ENCODE measurements around the gene USP34. TPM values are rescaled to one million over a fixed set of nuclear protein-coding genes. Genes with fewer than 3 reads are reported as not detected.
"Not testable (repeated sequence)": the region's sequence is repeated elsewhere in the genome, so short reads cannot be mapped to it uniquely, and the experiment has no call there.

The USP34 gene
- total and polyA plus RNA-seq, 7 experiments from 2014 or later, result 15.3 to 186 (median 164) TPM

DNA sequence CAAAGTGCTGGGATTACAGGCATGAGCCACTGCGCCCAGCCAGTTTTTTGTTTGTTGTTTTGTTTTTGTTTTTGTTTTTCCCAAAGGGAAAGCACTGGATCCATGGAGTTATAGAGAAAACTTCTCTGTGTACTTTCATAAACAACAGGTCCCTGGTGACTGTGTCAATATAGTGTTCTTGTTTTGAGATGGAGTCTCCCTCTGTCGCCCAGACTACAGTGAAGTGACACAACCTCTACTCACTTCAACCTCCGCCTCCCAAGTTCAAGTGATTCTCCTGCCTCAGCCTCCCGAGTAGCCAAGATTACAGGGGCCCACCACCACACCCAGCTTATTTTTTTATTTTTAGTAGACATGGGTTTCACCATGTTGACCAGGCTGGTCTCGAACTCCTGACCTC, 16.5 kb downstream of the USP34 start:
- no peak overlapping the region for H3K4me3 ChIP-seq (ENCODE audit: low read length)
- Mint-ChIP-seq H3K9me3 (peaks cover 0 to 6% (median 0%) of the 10 kb centered on the region in 11 donors), H3K27ac (peak overlapping the region in 4 of 9 donors; percentile 21 to 69 (median 40)), H3K4me1 (peaks cover 39 to 80% (median 70%) of the 10 kb centered on the region in 7 donors), H3K27me3 (no peaks in the 10 kb centered on the region), H3K4me3 (peak overlapping the region in 5 of 10 donors; percentile 18 to 68 (median 45)), H3K36me3 (peaks cover 0 to 29% (median 24%) of the 10 kb centered on the region in 5 donors)
- no peaks in the 10 kb centered on the region for H3K36me3 ChIP-seq (ENCODE audit: control insufficient read depth in 2 of 3, insufficient read depth in 3 of 3, low read length in 3 of 3)
- no peaks in the 10 kb centered on the region for H3K27me3 ChIP-seq (ENCODE audit: control insufficient read depth in 2 of 2, insufficient read depth in 2 of 2, low read length in 2 of 2)
- ATAC-seq (no peak), DNase-seq (no peak)
- H3K9me3 ChIP-seq (ENCODE audit: control insufficient read depth in 2 of 3, low read length in 3 of 3), result no peaks in the 10 kb centered on the region
- intact Hi-C loops (cut with micrococcal nuclease), result no loop called here
- peaks cover 23 to 34% of the 10 kb centered on the region in 2 donors for H3K4me1 ChIP-seq (ENCODE audit: control insufficient read depth in 2 of 2, insufficient read depth in 2 of 2, low read length in 2 of 2)
- POLR2A ChIA-PET, result no interaction called here
- CTCF ChIA-PET, result interaction anchor here (1.2 to 1.4 kb wide), 2 partner anchors 16 to 28 kb away, joined by 3 to 4 read pairs; no protein-coding TSS in a partner anchor
- no peak overlapping the region for H3K27ac ChIP-seq (ENCODE audit: low read depth, low read length)

DNA sequence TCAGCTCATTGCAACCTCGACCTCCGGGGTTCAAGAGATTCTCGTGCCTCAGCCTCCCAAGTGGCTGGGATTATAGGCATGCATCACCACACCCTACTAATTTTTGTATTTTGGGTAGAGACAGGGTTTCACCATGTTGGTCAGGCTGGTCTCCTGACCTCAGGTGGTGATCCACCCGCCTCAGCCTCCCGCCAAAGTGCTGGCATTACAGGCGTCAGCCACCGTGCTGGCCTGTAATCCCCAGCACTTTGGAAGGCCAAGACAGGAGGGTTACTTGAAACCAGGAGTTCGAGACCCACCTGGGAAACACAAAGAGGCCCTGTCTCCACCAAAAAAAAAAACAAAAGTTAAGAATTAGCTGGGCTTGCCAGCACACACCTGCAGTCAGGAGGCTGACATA, 18.5 kb downstream of the USP34 start:
- Mint-ChIP-seq H3K27me3 (no peaks in the 10 kb centered on the region), H3K36me3 (peaks cover 0 to 30% (median 26%) of the 10 kb centered on the region in 5 donors), H3K9me3 (peaks cover 0 to 7% (median 0%) of the 10 kb centered on the region in 11 donors), H3K27ac (peak overlapping the region in 1 of 9 donors; percentile 31), H3K4me3 (no peak overlapping the region), H3K4me1 (peaks cover 29 to 77% (median 65%) of the 10 kb centered on the region in 7 donors)
- Histone ChIP-seq H3K36me3 (ENCODE audit: control insufficient read depth in 2 of 3, insufficient read depth in 3 of 3, low read length in 3 of 3) (peaks cover 0 to 3% (median 0%) of the 10 kb centered on the region in 3 experiments), H3K9me3 (ENCODE audit: control insufficient read depth in 2 of 3, low read length in 3 of 3) (no peaks in the 10 kb centered on the region), H3K4me3 (ENCODE audit: low read length) (no peak overlapping the region), H3K27me3 (ENCODE audit: control insufficient read depth in 2 of 2, insufficient read depth in 2 of 2, low read length in 2 of 2) (no peaks in the 10 kb centered on the region), H3K27ac (ENCODE audit: low read depth, low read length) (no peak overlapping the region), H3K4me1 (ENCODE audit: control insufficient read depth in 2 of 2, insufficient read depth in 2 of 2, low read length in 2 of 2) (peaks cover 15 to 18% of the 10 kb centered on the region in 2 donors)
- ATAC-seq, result no peak
- POLR2A ChIA-PET, result no interaction called here
- DNase-seq, result no peak
- intact Hi-C loops (cut with micrococcal nuclease), result no loop called here
- CTCF ChIA-PET, result no interaction called here

- peak overlapping the region in 1 of 10 donors; percentile 50 for H3K4me3 Mint-ChIP-seq
These were observed 19.7 kb downstream of the USP34 start for GRCh38 chr2:61451178-61451577.

GRCh38 chr2:61450144-61450543, 20.7 kb downstream of the USP34 start:
- Mint-ChIP-seq H3K4me1 (peaks cover 14 to 70% (median 55%) of the 10 kb centered on the region in 7 donors), H3K27me3 (no peaks in the 10 kb centered on the region), H3K9me3 (peaks cover 0 to 7% (median 0%) of the 10 kb centered on the region in 11 donors), H3K4me3 (peak overlapping the region in 2 of 10 donors; percentile 7 to 39), H3K36me3 (peaks cover 0 to 26% (median 19%) of the 10 kb centered on the region in 5 donors), H3K27ac (peak overlapping the region in 1 of 9 donors; percentile 4)
- intact Hi-C loops (cut with micrococcal nuclease), result no loop called here
- ChIA-PET POLR2A (interaction anchor here (0.7 kb wide), 1 partner anchor 83 kb away, joined by 3 read pairs; no protein-coding TSS in a partner anchor), CTCF (interaction anchor here (0.5 kb wide), 1 partner anchor 208 kb away, joined by 3 read pairs; no protein-coding TSS in a partner anchor)
- DNase-seq (no peak), ATAC-seq (peak; percentile 60)
- Histone ChIP-seq H3K27ac (ENCODE audit: low read depth, low read length) (no peak overlapping the region), H3K9me3 (ENCODE audit: control insufficient read depth in 2 of 3, low read length in 3 of 3) (no peaks in the 10 kb centered on the region), H3K4me1 (ENCODE audit: control insufficient read depth in 2 of 2, insufficient read depth in 2 of 2, low read length in 2 of 2) (peaks cover 0 to 9% of the 10 kb centered on the region in 2 donors), H3K36me3 (ENCODE audit: control insufficient read depth in 2 of 3, insufficient read depth in 3 of 3, low read length in 3 of 3) (peaks cover 0 to 3% (median 0%) of the 10 kb centered on the region in 3 experiments), H3K27me3 (ENCODE audit: control insufficient read depth in 2 of 2, insufficient read depth in 2 of 2, low read length in 2 of 2) (no peaks in the 10 kb centered on the region), H3K4me3 (ENCODE audit: low read length) (no peak overlapping the region)

More at GRCh38 chr2:61451178-61451577, 19.7 kb downstream of the USP34 start:
- ChIA-PET POLR2A (no interaction called here), CTCF (no interaction called here)
- peaks cover 0 to 3% (median 0%) of the 10 kb centered on the region in 3 experiments for H3K36me3 ChIP-seq (ENCODE audit: control insufficient read depth in 2 of 3, insufficient read depth in 3 of 3, low read length in 3 of 3)
- Mint-ChIP-seq H3K4me1 (peaks cover 22 to 77% (median 63%) of the 10 kb centered on the region in 7 donors), H3K27ac (peak overlapping the region in 1 of 9 donors; percentile 56), H3K27me3 (no peaks in the 10 kb centered on the region), H3K9me3 (peaks cover 0 to 7% (median 0%) of the 10 kb centered on the region in 11 donors), H3K36me3 (peaks cover 0 to 30% (median 26%) of the 10 kb centered on the region in 5 donors)
- DNase-seq, result no peak
- ATAC-seq, result no peak
- peaks cover 8 to 9% of the 10 kb centered on the region in 2 donors for H3K4me1 ChIP-seq (ENCODE audit: control insufficient read depth in 2 of 2, insufficient read depth in 2 of 2, low read length in 2 of 2)
- H3K27me3 ChIP-seq (ENCODE audit: control insufficient read depth in 2 of 2, insufficient read depth in 2 of 2, low read length in 2 of 2), result no peaks in the 10 kb centered on the region
- no peaks in the 10 kb centered on the region for H3K9me3 ChIP-seq (ENCODE audit: control insufficient read depth in 2 of 3, low read length in 3 of 3)
- H3K4me3 ChIP-seq (ENCODE audit: low read length), result no peak overlapping the region
- H3K27ac ChIP-seq (ENCODE audit: low read depth, low read length), result no peak overlapping the region
- intact Hi-C loops (cut with micrococcal nuclease), result no loop called here

- no peak overlapping the region for H3K27ac Mint-ChIP-seq
- H3K4me1 Mint-ChIP-seq, result peaks cover 21 to 74% (median 60%) of the 10 kb centered on the region in 7 donors
- POLR2A ChIA-PET, result interaction anchor here (0.9 kb wide), 1 partner anchor 87 kb away, joined by 3 read pairs; no protein-coding TSS in a partner anchor
- H3K27ac ChIP-seq (ENCODE audit: low read depth, low read length), result no peak overlapping the region
- DNase-seq (no peak), ATAC-seq (no peak)
- H3K36me3 ChIP-seq (ENCODE audit: control insufficient read depth in 2 of 3, insufficient read depth in 3 of 3, low read length in 3 of 3), result peaks cover 0 to 3% (median 0%) of the 10 kb centered on the region in 3 experiments
- H3K4me1 ChIP-seq (ENCODE audit: control insufficient read depth in 2 of 2, insufficient read depth in 2 of 2, low read length in 2 of 2), result peaks cover 5 to 15% of the 10 kb centered on the region in 2 donors
- H3K36me3 Mint-ChIP-seq, result peaks cover 0 to 44% (median 34%) of the 10 kb centered on the region in 5 donors
- no peaks in the 10 kb centered on the region for H3K9me3 ChIP-seq (ENCODE audit: control insufficient read depth in 2 of 3, low read length in 3 of 3)
- peaks cover 0 to 7% (median 0%) of the 10 kb centered on the region in 11 donors for H3K9me3 Mint-ChIP-seq
- H3K4me3 Mint-ChIP-seq, result peak overlapping the region in 1 of 10 donors; percentile 12
- H3K27me3 ChIP-seq (ENCODE audit: control insufficient read depth in 2 of 2, insufficient read depth in 2 of 2, low read length in 2 of 2), result no peaks in the 10 kb centered on the region
- H3K27me3 Mint-ChIP-seq, result no peaks in the 10 kb centered on the region
- H3K4me3 ChIP-seq (ENCODE audit: low read length), result no peak overlapping the region
- CTCF ChIA-PET, result interaction anchor here (0.8 kb wide), 1 partner anchor 21 kb away, joined by 3 read pairs; no protein-coding TSS in a partner anchor
- intact Hi-C loops (cut with micrococcal nuclease), result loop anchor here in 1 of 2 donors (2.0 kb wide), 1 partner anchor 15 kb away; no protein-coding TSS in a partner anchor
These were observed 22.7 kb downstream of the USP34 start for GRCh38 chr2:61448229-61448628.

DNA sequence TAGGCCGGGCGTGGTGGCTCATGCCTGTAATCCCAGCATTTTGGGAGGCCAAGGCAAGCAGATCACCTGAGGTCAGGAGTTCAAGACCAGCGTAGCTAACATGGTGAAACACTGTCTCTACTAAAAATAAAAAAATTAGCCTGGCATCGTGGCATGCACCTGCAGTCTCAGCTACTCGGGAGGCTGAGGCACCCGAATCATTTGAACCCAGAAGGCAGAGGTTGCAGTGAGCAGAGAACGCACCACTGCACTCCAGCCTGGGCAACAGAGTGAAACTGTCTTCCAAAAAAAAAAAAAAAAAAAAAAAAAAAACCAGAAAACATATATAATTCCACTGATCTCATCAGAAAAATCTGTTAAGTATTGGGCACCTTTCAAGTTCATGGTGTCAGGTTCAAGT, 23.9 kb downstream of the USP34 start:
- intact Hi-C loops (cut with micrococcal nuclease); CTCF ChIA-PET: not testable (repeated sequence)
- H3K36me3 Mint-ChIP-seq, result peaks cover 0 to 51% (median 35%) of the 10 kb centered on the region in 5 donors

More for the DNA sequence above, 23.9 kb downstream of the USP34 start:
- H3K9me3 Mint-ChIP-seq; DNase-seq; H3K27me3 Mint-ChIP-seq; ATAC-seq; H3K9me3 ChIP-seq (ENCODE audit: control insufficient read depth in 2 of 3, low read length in 3 of 3); H3K4me3 ChIP-seq (ENCODE audit: low read length); H3K36me3 ChIP-seq (ENCODE audit: control insufficient read depth in 2 of 3, insufficient read depth in 3 of 3, low read length in 3 of 3); H3K27me3 ChIP-seq (ENCODE audit: control insufficient read depth in 2 of 2, insufficient read depth in 2 of 2, low read length in 2 of 2); H3K27ac ChIP-seq (ENCODE audit: low read depth, low read length); POLR2A ChIA-PET: not testable (repeated sequence)
- Mint-ChIP-seq H3K27ac (peak overlapping the region in 2 of 9 donors; percentile 25 to 32), H3K4me1 (peaks cover 28 to 80% (median 68%) of the 10 kb centered on the region in 7 donors), H3K4me3 (peak overlapping the region in 2 of 10 donors; percentile 16 to 34)
- peaks cover 10 to 15% of the 10 kb centered on the region in 2 donors for H3K4me1 ChIP-seq (ENCODE audit: control insufficient read depth in 2 of 2, insufficient read depth in 2 of 2, low read length in 2 of 2)

Measured in naive thymus-derived CD4-positive, alpha-beta T cell (primary cell).